Urinary bladder (tissue), 4 donors: ENCODE results near the gene PTGES. TPM values are rescaled to one million over a fixed set of nuclear protein-coding genes. Genes with fewer than 3 reads are reported as not detected.
A peak's percentile ranks its signal among the peaks of the same experiment; 100 is the strongest.

Source experiments
- DNase-seq: peaks from one replicate; pipeline ENCODE4 v3.0.0-alpha.2; 2015; ENCODE audit errors: extremely low spot score
- H3K27ac ChIP-seq: one replicate; pipeline ENCODE4 v1.5.1; 2013; ENCODE audit warnings: low read depth, mild to moderate bottlenecking, moderate library complexity
- H3K36me3 ChIP-seq: one replicate; pipeline ENCODE4 v1.6.1; 2013; ENCODE audit warnings: mild to moderate bottlenecking, moderate library complexity; ENCODE audit not compliant: insufficient read depth
- H3K4me1 ChIP-seq: one replicate; pipeline ENCODE4 v1.6.1; 2013; ENCODE audit warnings: mild to moderate bottlenecking, moderate library complexity; ENCODE audit not compliant: insufficient read depth
- H3K4me3 ChIP-seq: one replicate; pipeline ENCODE4 v1.5.1; 2013; ENCODE audit warnings: low read depth, low read length
- WGBS: extraction: QIAGEN DNeasy Blood & Tissue Kit; methylation state at CpG from one replicate; pipeline ENCODE4 v1.1.7; 2013; 5-methylcytosine and 5-hydroxymethylcytosine counted together
- polyA plus RNA-seq: library from polyadenylated mRNA; stranded (reverse); fragments of 200-250 nt; gene quantifications from one replicate; pipeline ENCODE4 v1.2.3, GENCODE V29; 2013
- total RNA-seq: library from RNA; depleted of rRNA; stranded (reverse); fragments of >200 nt; gene quantifications from one replicate; pipeline ENCODE4 v1.2.3, GENCODE V29; 2014
- donor health status: healthy with polysubstance abuse.
- donor health status: healthy.

PTGES gene
- total and polyA plus RNA-seq, 2 donors: 18.0 to 26.8 TPM

DNA sequence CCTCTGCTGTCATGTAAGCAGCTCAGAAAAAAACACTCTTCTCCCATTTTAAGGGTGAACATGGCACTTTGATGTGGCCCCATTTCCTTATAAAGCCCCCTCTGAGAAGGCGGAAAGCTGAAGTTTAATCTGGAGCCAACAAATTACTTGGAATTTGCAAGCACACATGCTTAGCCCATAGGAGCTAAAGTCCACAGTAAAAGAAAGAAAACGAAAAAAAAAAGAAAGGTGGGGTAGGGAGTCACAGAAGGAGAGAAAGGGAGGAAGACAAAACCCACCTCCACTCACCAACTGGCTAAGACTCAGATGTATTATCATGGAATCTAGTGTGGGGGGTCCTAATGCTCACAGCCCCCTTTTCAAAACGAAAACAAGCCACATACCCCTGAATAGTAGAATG, 57.0 kb downstream of the PTGES start:
- 68% methylated on average over 3 of the region's 3 CpGs for WGBS
- Histone ChIP-seq H3K4me3 (no peak overlapping the region), H3K36me3 (no peaks in the 10 kb centered on the region), H3K4me1 (no peaks in the 10 kb centered on the region), H3K27ac (no peak overlapping the region)
- DNase-seq: no peak

DNA sequence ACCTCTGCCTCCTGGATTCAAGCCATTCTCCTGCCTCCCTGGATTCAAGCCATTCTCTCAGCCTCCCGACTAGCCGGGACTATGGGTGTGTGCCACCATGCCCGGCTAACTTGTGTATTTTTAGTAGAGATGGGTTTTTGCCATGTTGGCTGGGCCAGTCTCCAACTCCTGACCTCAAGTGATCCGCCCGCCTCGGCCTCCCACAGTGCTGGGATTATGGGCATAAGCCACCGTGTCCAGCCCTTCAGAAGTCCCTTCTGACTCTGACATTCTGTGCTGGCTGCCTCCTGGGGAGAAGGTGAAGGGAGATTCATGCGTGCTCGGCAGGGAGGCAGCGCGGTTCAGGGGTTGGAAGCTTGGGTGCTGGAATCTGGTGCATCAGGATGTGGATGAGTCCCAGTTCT, 58.6 kb downstream of the PTGES start:
- 52% methylated on average over 11 of the region's 11 CpGs for WGBS
- DNase-seq: no peak
- H3K27ac ChIP-seq: peak overlapping the region; percentile 15
- H3K4me3 ChIP-seq: no peak overlapping the region
- no peaks in the 10 kb centered on the region for H3K36me3 ChIP-seq
- H3K4me1 ChIP-seq: no peaks in the 10 kb centered on the region

DNA sequence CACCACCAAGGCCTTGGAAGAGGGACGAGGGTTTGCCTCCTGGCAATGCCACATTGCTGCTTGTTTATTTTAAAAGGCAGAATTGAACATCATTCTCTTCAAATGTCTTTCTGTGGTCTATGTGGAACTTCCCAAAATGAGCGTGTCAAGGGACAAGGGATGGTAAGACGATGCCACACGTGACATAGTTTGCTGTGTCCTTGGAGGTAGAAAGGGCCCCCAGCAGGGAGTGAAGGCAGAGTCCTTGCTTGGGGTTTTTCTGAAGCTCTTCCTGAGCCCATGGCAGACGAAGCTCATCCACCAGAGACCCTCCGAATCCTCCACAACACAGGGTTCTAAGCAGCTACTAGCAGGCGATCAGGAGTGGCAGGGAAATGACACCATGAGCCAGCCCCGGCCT, 59.1 kb downstream of the PTGES start:
- Histone ChIP-seq H3K36me3 (no peaks in the 10 kb centered on the region), H3K4me1 (no peaks in the 10 kb centered on the region), H3K27ac (peak overlapping the region; percentile 15), H3K4me3 (no peak overlapping the region)
- no peak for DNase-seq
- 88% methylated on average over 8 of the region's 8 CpGs for WGBS

DNA sequence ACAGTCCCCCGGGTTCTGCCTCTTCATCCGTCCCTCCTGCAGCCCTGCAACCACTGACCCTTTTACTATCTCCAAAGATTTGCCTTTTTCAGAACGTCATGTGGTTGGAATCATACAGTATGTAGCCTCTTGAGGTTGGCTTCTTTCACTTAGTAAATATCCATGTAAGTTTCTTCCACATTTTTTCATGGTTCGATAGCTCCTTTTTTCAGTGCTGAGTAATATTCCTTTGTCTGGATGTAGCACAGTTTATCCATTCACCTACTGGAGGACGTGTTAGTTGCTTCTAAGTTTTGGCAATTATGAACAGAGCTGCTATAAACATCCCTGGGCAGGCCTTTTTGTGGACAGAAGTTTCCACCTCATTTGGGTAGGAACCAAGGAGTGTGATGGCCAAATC, 60.3 kb downstream of the PTGES start:
- H3K27ac ChIP-seq: no peak overlapping the region
- no peaks in the 10 kb centered on the region for H3K36me3 ChIP-seq
- H3K4me3 ChIP-seq: no peak overlapping the region
- WGBS: 81% methylated on average over 5 of the region's 5 CpGs
- no peak for DNase-seq
- H3K4me1 ChIP-seq: no peaks in the 10 kb centered on the region

Other genes with a start within 250 kb of the PTGES start
- not detected for gene C9orf50, start 131.9 kb downstream of the PTGES start, total RNA-seq
- gene C9orf50, start 131.9 kb downstream of the PTGES start, polyA plus RNA-seq: 0.28 TPM
- gene NTMT1, start 126.9 kb downstream of the PTGES start, total RNA-seq: 12.8 TPM
- 46.7 TPM for gene NTMT1, start 126.9 kb downstream of the PTGES start, polyA plus RNA-seq
- gene ASB6, start 110.9 kb downstream of the PTGES start, total RNA-seq: 5.8 TPM
- 16.5 TPM for gene ASB6, start 110.9 kb downstream of the PTGES start, polyA plus RNA-seq
- 8.6 TPM for gene PRRX2, start 87.4 kb downstream of the PTGES start, total RNA-seq
- gene PRRX2, start 87.4 kb downstream of the PTGES start, polyA plus RNA-seq: 15.8 TPM
- 25.3 TPM for gene TOR1B, start 50.1 kb upstream of the PTGES start, total RNA-seq
- gene TOR1B, start 50.1 kb upstream of the PTGES start, polyA plus RNA-seq: 26.4 TPM
- 20.5 TPM for gene TOR1A, start 71.1 kb upstream of the PTGES start, total RNA-seq
- 36.7 TPM for gene TOR1A, start 71.1 kb upstream of the PTGES start, polyA plus RNA-seq
- gene C9orf78, start 82.2 kb upstream of the PTGES start, total RNA-seq: 27.0 TPM
- 99.8 TPM for gene C9orf78, start 82.2 kb upstream of the PTGES start, polyA plus RNA-seq
- gene USP20, start 82.4 kb upstream of the PTGES start, total RNA-seq: 7.7 TPM
- 38.7 TPM for gene USP20, start 82.4 kb upstream of the PTGES start, polyA plus RNA-seq